B cell (primary cell): ENCODE data around the gene ADAMTSL4. TPM values are rescaled to one million over a fixed set of nuclear protein-coding genes. Genes with fewer than 3 reads are reported as not detected.

Source experiments
- ATAC-seq: fragments of 200-7000 bp; cut with Tn5 transposase; one replicate; pipeline ENCODE4 v1.10.0; 2021; ENCODE audit warnings: low read depth, mild to moderate bottlenecking, moderate number of reproducible peaks, moderate library complexity
- CTCF ChIA-PET: fragments of 350-600 bp; sonication (Branson Sonifier 250); formaldehyde crosslinking; loops from one replicate; lab custom pipeline; 2021; ENCODE audit warnings: antibody characterized with exemption, inconsistent platforms; lab: Charles Lee
- POLR2A ChIA-PET: fragments of 350-600 bp; sonication (Branson Sonifier 250); formaldehyde crosslinking; loops from one replicate; lab custom pipeline; 2021; ENCODE audit warnings: antibody characterized with exemption; lab: Charles Lee
- DNase-seq: peaks from one replicate; pipeline ENCODE4 v3.0.0; 2013
- H2AFZ ChIP-seq: 2 replicates; pipeline ENCODE4 v1.6.1; 2012; ENCODE audit warnings: mild to moderate bottlenecking, low read depth, low read length; ENCODE audit not compliant: insufficient read depth, poor library complexity, severe bottlenecking
- H3K27ac ChIP-seq, 2 donors: 1 replicate in 1 of 2; 2 replicates in 1 of 2; pipeline ENCODE4 v1.5.1; 2012 to 2013; ENCODE audit warnings: low read length in 2 of 2, mild to moderate bottlenecking in 2 of 2, moderate library complexity in 1 of 2
- H3K27me3 ChIP-seq, 4 experiments: fragments of 200-600 bp in 1 of 4; sonication (generic) in 1 of 4; replicated peaks in 1 of 4; 1 replicate in 2 of 4; 2 replicates in 2 of 4; pipeline versions ENCODE4 v1.6.1 to v1.7.0; 2013 to 2016; ENCODE audit warnings: low read length in 3 of 4, mild to moderate bottlenecking in 2 of 4, mixed read lengths in 1 of 4, moderate library complexity in 1 of 4; ENCODE audit not compliant: insufficient read depth in 4 of 4, control insufficient read depth in 3 of 4; ENCODE audit errors: control extremely low read depth in 1 of 4
- H3K36me3 ChIP-seq, 2 experiments: replicated peaks in 1 of 2; 1 replicate in 1 of 2; 2 replicates in 1 of 2; pipeline versions ENCODE4 v1.6.1 to v1.7.1; 2013; ENCODE audit warnings: low read length in 1 of 2; ENCODE audit not compliant: insufficient read depth in 2 of 2, control insufficient read depth in 1 of 2; ENCODE audit errors: control extremely low read depth in 1 of 2, extremely low read depth in 1 of 2
- H3K4me1 ChIP-seq, 2 donors: fragments of 200-600 bp in 1 of 2; sonication (generic) in 1 of 2; 1 replicate in 1 of 2; 2 replicates in 1 of 2; pipeline versions ENCODE4 v1.5.1 to v1.6.1; 2013 to 2017; ENCODE audit warnings: low read length in 2 of 2; ENCODE audit not compliant: control insufficient read depth in 2 of 2, insufficient read depth in 2 of 2
- H3K4me2 ChIP-seq: replicated peaks from 2 replicates; pipeline ENCODE3; 2012; ENCODE audit warnings: mild to moderate bottlenecking, low read depth, low read length; ENCODE audit not compliant: poor library complexity, severe bottlenecking
- H3K4me3 ChIP-seq, 5 experiments: fragments of 200-600 bp in 1 of 5; sonication (generic) in 1 of 5; 1 replicate in 3 of 5; 2 replicates in 2 of 5; pipeline versions ENCODE4 v1.5.1 to v1.7.0; 2011 to 2016; ENCODE audit warnings: low read length in 4 of 5, mild to moderate bottlenecking in 4 of 5, low read depth in 2 of 5, control low read depth in 1 of 5, moderate library complexity in 1 of 5; ENCODE audit not compliant: insufficient read depth in 1 of 5; ENCODE audit errors: control extremely low read depth in 1 of 5, extremely low read depth in 1 of 5
- H3K79me2 ChIP-seq: fragments of 200-600 bp; sonication (generic); one replicate; pipeline ENCODE4 v1.6.0; 2016; ENCODE audit warnings: low read length; ENCODE audit not compliant: control insufficient read depth, insufficient read depth
- H3K9ac ChIP-seq: fragments of 200-600 bp; sonication (generic); 2 replicates; pipeline ENCODE4 v1.6.1; 2017; ENCODE audit warnings: mild to moderate bottlenecking, low read length, moderate library complexity
- H3K9me3 ChIP-seq, 3 donors: one replicate each; pipeline versions ENCODE4 v1.6.1 to v1.7.1; 2013; ENCODE audit warnings: low read length in 2 of 3; ENCODE audit not compliant: control insufficient read depth in 2 of 3, insufficient read depth in 1 of 3; ENCODE audit errors: control extremely low read depth in 1 of 3
- H4K20me1 ChIP-seq: 2 replicates; pipeline ENCODE4 v1.6.0; 2012; ENCODE audit warnings: mild to moderate bottlenecking, low read length; ENCODE audit not compliant: insufficient read depth, control insufficient read depth, poor library complexity, severe bottlenecking
- H3K27ac Mint-ChIP-seq: one replicate; pipeline ENCODE4 v1.8.0; 2021; ENCODE audit warnings: mixed read lengths
- H3K27me3 Mint-ChIP-seq: one replicate; pipeline ENCODE4 v1.8.0; 2021; ENCODE audit warnings: mixed read lengths
- H3K4me1 Mint-ChIP-seq: one replicate; pipeline ENCODE4 v1.8.0; 2021; ENCODE audit warnings: mixed read lengths
- H3K4me3 Mint-ChIP-seq: one replicate; pipeline ENCODE4 v1.8.0; 2021; ENCODE audit warnings: mixed read lengths
- H3K9me3 Mint-ChIP-seq: one replicate; pipeline ENCODE4 v1.8.0; 2022; ENCODE audit warnings: mixed read lengths; ENCODE audit not compliant: insufficient read depth
- EZH2 ChIP-seq: IDR thresholded peaks from 2 replicates; pipeline ENCODE4 v1.6.1; 2012; ENCODE audit warnings: borderline replicate concordance, low read depth, mild to moderate bottlenecking, moderate library complexity, low read length; ENCODE audit not compliant: insufficient read depth, poor library complexity, severe bottlenecking
- WGBS: methylation state at CpG from one replicate; pipeline ENCODE4 v1.1.5; 2013; ENCODE audit warnings: missing lambda C conversion rate; ENCODE audit not compliant: insufficient coverage; 5-methylcytosine and 5-hydroxymethylcytosine counted together
- intact Hi-C: fragments of 100-400 bp; cut with micrococcal nuclease; formaldehyde crosslinking; loops from one replicate; pipeline ENCODE4 v1.10.0; 2022
- polyA minus RNA-seq: library from RNA; depleted of rRNA, polyadenylated mRNA; stranded (reverse); fragments of >200 nt; gene quantifications from 2 replicates; pipeline ENCODE4 v1.2.3, GENCODE V29; 2012
- polyA plus RNA-seq: library from polyadenylated mRNA; depleted of rRNA; stranded (reverse); fragments of >200 nt; gene quantifications from 2 replicates; pipeline ENCODE4 v1.2.3, GENCODE V29; 2012
- total RNA-seq, 2 donors: library from RNA; stranded (reverse); fragments of 120-200 nt in 1 of 2; gene quantifications; 1 replicate in 1 of 2; 2 replicates in 1 of 2; pipeline versions ENCODE4 v1.2.3 to v1.2.4, GENCODE V29; 2013 to 2022
- TF ChIP-seq, protein P1 (sequence below): fragments of 200-600 bp; IDR thresholded peaks from one replicate; pipeline ENCODE4 v1.8.0; 2022; ENCODE audit warnings: antibody characterized with exemption, mild to moderate bottlenecking

ADAMTSL4 gene
- total RNA-seq (0.34 TPM in 1 of 2 replicates, not detected in the other), polyA plus RNA-seq (0.70 and 0.98 TPM in 2 replicates), polyA minus RNA-seq (1.4 and 3.4 TPM in 2 replicates)
- 0.75 TPM for total RNA-seq (2013)

- no peak within 1 kb of the TSS for H3K27ac ChIP-seq
- no peak for TF ChIP-seq EZH2
- TF ChIP-seq, protein P1, sequence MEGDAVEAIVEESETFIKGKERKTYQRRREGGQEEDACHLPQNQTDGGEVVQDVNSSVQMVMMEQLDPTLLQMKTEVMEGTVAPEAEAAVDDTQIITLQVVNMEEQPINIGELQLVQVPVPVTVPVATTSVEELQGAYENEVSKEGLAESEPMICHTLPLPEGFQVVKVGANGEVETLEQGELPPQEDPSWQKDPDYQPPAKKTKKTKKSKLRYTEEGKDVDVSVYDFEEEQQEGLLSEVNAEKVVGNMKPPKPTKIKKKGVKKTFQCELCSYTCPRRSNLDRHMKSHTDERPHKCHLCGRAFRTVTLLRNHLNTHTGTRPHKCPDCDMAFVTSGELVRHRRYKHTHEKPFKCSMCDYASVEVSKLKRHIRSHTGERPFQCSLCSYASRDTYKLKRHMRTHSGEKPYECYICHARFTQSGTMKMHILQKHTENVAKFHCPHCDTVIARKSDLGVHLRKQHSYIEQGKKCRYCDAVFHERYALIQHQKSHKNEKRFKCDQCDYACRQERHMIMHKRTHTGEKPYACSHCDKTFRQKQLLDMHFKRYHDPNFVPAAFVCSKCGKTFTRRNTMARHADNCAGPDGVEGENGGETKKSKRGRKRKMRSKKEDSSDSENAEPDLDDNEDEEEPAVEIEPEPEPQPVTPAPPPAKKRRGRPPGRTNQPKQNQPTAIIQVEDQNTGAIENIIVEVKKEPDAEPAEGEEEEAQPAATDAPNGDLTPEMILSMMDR = peak; percentile 9
- Mint-ChIP-seq H3K9me3 (no peaks in the 10 kb centered on the region), H3K27me3 (peaks cover 12% of the 10 kb centered on the region), H3K4me3 (peak within 1 kb of the TSS; percentile 85), H3K4me1 (peaks cover 28% of the 10 kb centered on the region), H3K27ac (no peak within 1 kb of the TSS)
- intact Hi-C loops = no loop called here
- H2AFZ ChIP-seq = peak within 1 kb of the TSS; percentile 82
- H3K79me2 ChIP-seq = no peaks in the 10 kb centered on the region
- ChIA-PET CTCF (interaction anchor here (1.0 to 1.5 kb wide), 2 partner anchors 11 to 81 kb away, joined by 3 to 11 read pairs; partner anchors contain the start of gene ENSA), POLR2A (interaction anchor here (1.2 kb wide), 1 partner anchor 31 kb away, joined by 3 read pairs; the partner anchor contains the start of gene MCL1)
- H3K4me1 ChIP-seq = peaks cover 18 to 28% of the 10 kb centered on the region in 2 donors
- ATAC-seq = peak; percentile 72
- peak within 1 kb of the TSS; percentile 67 for H3K9ac ChIP-seq
- peak; percentile 67 for DNase-seq
- H3K4me2 ChIP-seq = peak within 1 kb of the TSS; percentile 97
- H3K9me3 ChIP-seq = no peaks in the 10 kb centered on the region
- H4K20me1 ChIP-seq = no peaks in the 10 kb centered on the region
- H3K4me3 ChIP-seq = peak within 1 kb of the TSS; percentile 32 to 66 (median 60)
- peaks cover 0 to 38% (median 9%) of the 10 kb centered on the region in 4 experiments for H3K27me3 ChIP-seq
- H3K36me3 ChIP-seq = no peaks in the 10 kb centered on the region
- 1% methylated on average over 84 of the region's 91 CpGs for WGBS
Measured at GRCh38 chr1:150548632-150549495, at the start of gene ADAMTSL4. TSS of gene ADAMTSL4 (plus strand) at chr1:150549408. CDS start at chr1:150552289, 2,881 bp downstream.

GRCh38 chr1:150505431-150505830 is 43.8 kb upstream of the ADAMTSL4 start:
- H3K9ac ChIP-seq = no peak overlapping the region
- no peaks in the 10 kb centered on the region for H3K9me3 Mint-ChIP-seq
- no peak overlapping the region for H3K4me2 ChIP-seq
- H4K20me1 ChIP-seq = no peaks in the 10 kb centered on the region
- no peak for TF ChIP-seq EZH2
- TF ChIP-seq, protein P1 = no peak
- H3K4me3 Mint-ChIP-seq = no peak overlapping the region
- peaks cover 8 to 39% of the 10 kb centered on the region in 2 experiments for H3K36me3 ChIP-seq
- no peak for ATAC-seq
- H3K9me3 ChIP-seq = no peaks in the 10 kb centered on the region
- H3K4me1 ChIP-seq = no peaks in the 10 kb centered on the region
- DNase-seq = no peak
- CTCF ChIA-PET = no interaction called here
- H3K4me1 Mint-ChIP-seq = no peaks in the 10 kb centered on the region
- H3K79me2 ChIP-seq = no peaks in the 10 kb centered on the region
- no peaks in the 10 kb centered on the region for H3K27me3 ChIP-seq
- H2AFZ ChIP-seq = no peak overlapping the region
- no peaks in the 10 kb centered on the region for H3K27me3 Mint-ChIP-seq
- WGBS = 96% methylated on average over 4 of the region's 6 CpGs
- H3K27ac ChIP-seq = no peak overlapping the region
- no peak overlapping the region for H3K27ac Mint-ChIP-seq
- H3K4me3 ChIP-seq = no peak overlapping the region
- POLR2A ChIA-PET = interaction anchor here (0.6 kb wide), 1 partner anchor 100 kb away, joined by 3 read pairs; no protein-coding TSS in a partner anchor
- intact Hi-C loops = no loop called here
